GM19463 (cell line): Measurements from ENCODE around the gene ATP5MC2.
"Not testable (repeated sequence)": the region's sequence is repeated elsewhere in the genome, so short reads cannot be mapped to it uniquely, and the experiment has no call there.

Experiments used
- ATAC-seq: cut with Tn5 transposase; IDR thresholded peaks from one replicate; pipeline ENCODE4 v1.9.1; 2021; ENCODE audit warnings: mild to moderate bottlenecking, moderate library complexity; ENCODE audit not compliant: unreplicated experiment

ATP5MC2 gene

GRCh38 chr12:53695152-53696145 lies 19.6 kb upstream of the ATP5MC2 start:
- no peak for ATAC-seq

GRCh38 chr12:53694756-53695151 lies 18.9 kb upstream of the ATP5MC2 start:
- ATAC-seq = no peak

- no peak for ATAC-seq
These were observed 12.3 kb upstream of the ATP5MC2 start for GRCh38 chr12:53688134-53688533.

- no peak for ATAC-seq
These were observed 10.6 kb upstream of the ATP5MC2 start for GRCh38 chr12:53686436-53686835.

GRCh38 chr12:53684654-53685220 lies 8.9 kb upstream of the ATP5MC2 start:
- no peak for ATAC-seq

- no peak for ATAC-seq
These were observed 8.1 kb upstream of the ATP5MC2 start for GRCh38 chr12:53683983-53684382.

GRCh38 chr12:53683494-53683893 lies 7.6 kb upstream of the ATP5MC2 start:
- ATAC-seq = no peak

- not testable (repeated sequence) for ATAC-seq
These were observed 4.2 kb upstream of the ATP5MC2 start for GRCh38 chr12:53680061-53680460.

- ATAC-seq = no peak
These were observed 1.9 kb upstream of the ATP5MC2 start for GRCh38 chr12:53677800-53678148.

- no peak for ATAC-seq
These were observed 1.3 kb upstream of the ATP5MC2 start for GRCh38 chr12:53677016-53677799.

GRCh38 chr12:53676656-53677015 lies 753 bp upstream of the ATP5MC2 start:
- no peak for ATAC-seq

GRCh38 chr12:53674977-53675700 lies 744 bp downstream of the ATP5MC2 start:
- no peak for ATAC-seq

GRCh38 chr12:53670971-53671370 lies 4.9 kb downstream of the ATP5MC2 start:
- ATAC-seq = no peak

GRCh38 chr12:53670308-53670707 lies 5.6 kb downstream of the ATP5MC2 start:
- no peak for ATAC-seq

- ATAC-seq = no peak
These were observed 8.8 kb downstream of the ATP5MC2 start for GRCh38 chr12:53667080-53667479.

- ATAC-seq = no peak
These were observed 10.9 kb downstream of the ATP5MC2 start for GRCh38 chr12:53664936-53665335.

GRCh38 chr12:53664191-53664590 lies 11.7 kb downstream of the ATP5MC2 start:
- ATAC-seq = no peak

- ATAC-seq = no peak
These were observed 15.8 kb downstream of the ATP5MC2 start for GRCh38 chr12:53660041-53660440.

GRCh38 chr12:53659571-53659981 lies 16.3 kb downstream of the ATP5MC2 start:
- no peak for ATAC-seq

GRCh38 chr12:53659011-53659551 lies 16.8 kb downstream of the ATP5MC2 start:
- no peak for ATAC-seq

- no peak for ATAC-seq
These were observed 18.8 kb downstream of the ATP5MC2 start for GRCh38 chr12:53657041-53657440.
